Mucosa of descending colon (tissue), 3 donors: ENCODE data around the gene MYH9. TPM values are rescaled to one million over a fixed set of nuclear protein-coding genes. Genes with fewer than 3 reads are reported as not detected.
"Not testable (repeated sequence)": the region's sequence is repeated elsewhere in the genome, so short reads cannot be mapped to it uniquely, and the experiment has no call there.

Source experiments
- ATAC-seq: fragments of 200-7000 bp; cut with Tn5 transposase; one replicate; pipeline ENCODE4 v1.9.1; 2020; ENCODE audit warnings: mild to moderate bottlenecking, moderate library complexity
- DNase-seq, 3 donors: peaks; one replicate each; pipeline ENCODE4 v3.0.0-alpha.2; 2020
- H3K36me3 ChIP-seq: fragments of 200-600 bp; one replicate; pipeline ENCODE4 v1.8.0; 2021; ENCODE audit warnings: low read depth, mild to moderate bottlenecking
- H3K4me1 ChIP-seq: fragments of 200-600 bp; one replicate; pipeline ENCODE4 v1.8.0; 2021; ENCODE audit warnings: low read depth, mild to moderate bottlenecking
- H3K4me3 ChIP-seq: fragments of 200-600 bp; one replicate; pipeline ENCODE4 v1.8.0; 2021; ENCODE audit warnings: mild to moderate bottlenecking
- H3K9me3 ChIP-seq: fragments of 200-600 bp; one replicate; pipeline ENCODE4 v1.8.0; 2021; ENCODE audit warnings: mild to moderate bottlenecking
- intact Hi-C, 2 donors: fragments of 100-400 bp; cut with DNase I in 1 of 2; cut with micrococcal nuclease in 1 of 2; formaldehyde crosslinking; loops; one replicate each; pipeline versions ENCODE4 v1.11.0 to v1.11.1; 2022; cut with DNase I, micrococcal nuclease
- total RNA-seq, 3 donors: library from RNA; stranded (reverse); fragmentation: NEBNext Ultra II Directional in 2 of 3; extraction: Animal tissue kit (Norgen Biotek cat#: 25700) in 2 of 3; gene quantifications; one replicate each; pipeline versions ENCODE4 v1.2.1 to v1.2.4, GENCODE V29; 2021 to 2023
- TF ChIP-seq, protein P1 (sequence below): fragments of 200-600 bp; IDR thresholded peaks from one replicate; pipeline ENCODE4 v1.8.0; 2022; ENCODE audit warnings: antibody characterized with exemption, mild to moderate bottlenecking
- donor health status: DM: no; HTN: no; CAD: no; lungs with moderate emphysema.
- donor health status: DM: no; HTN: no; CAD: no.
- donor health status: DM: no; HTN: yes; CAD: no.

Gene MYH9
- total RNA-seq, 3 donors from 2014 or later: 501 to 831 (median 599) TPM

DNA sequence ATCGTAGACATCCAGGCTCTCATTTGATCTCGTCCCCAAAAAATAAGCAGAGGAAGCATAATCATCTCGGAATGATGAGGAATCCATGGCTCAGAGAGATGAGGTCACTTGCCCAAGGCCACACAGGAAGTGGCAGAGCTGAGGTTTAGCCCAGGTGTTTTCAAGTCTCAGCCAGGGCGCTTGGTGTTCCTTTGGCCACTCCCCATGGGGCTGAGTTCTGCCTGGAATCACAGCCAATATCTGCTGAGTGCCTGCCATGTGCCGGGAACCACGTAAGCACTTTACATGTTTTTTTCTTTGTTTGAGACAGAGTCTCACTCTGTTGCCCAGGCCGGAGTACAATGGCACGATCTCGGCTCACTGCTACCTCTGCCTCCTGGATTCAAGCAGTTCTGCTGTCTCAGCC is 29.5 kb upstream of the MYH9 start:
- peak; percentile 80 to 82 (median 80) for DNase-seq
- intact Hi-C loops: no loop called here
- TF ChIP-seq, protein P1, sequence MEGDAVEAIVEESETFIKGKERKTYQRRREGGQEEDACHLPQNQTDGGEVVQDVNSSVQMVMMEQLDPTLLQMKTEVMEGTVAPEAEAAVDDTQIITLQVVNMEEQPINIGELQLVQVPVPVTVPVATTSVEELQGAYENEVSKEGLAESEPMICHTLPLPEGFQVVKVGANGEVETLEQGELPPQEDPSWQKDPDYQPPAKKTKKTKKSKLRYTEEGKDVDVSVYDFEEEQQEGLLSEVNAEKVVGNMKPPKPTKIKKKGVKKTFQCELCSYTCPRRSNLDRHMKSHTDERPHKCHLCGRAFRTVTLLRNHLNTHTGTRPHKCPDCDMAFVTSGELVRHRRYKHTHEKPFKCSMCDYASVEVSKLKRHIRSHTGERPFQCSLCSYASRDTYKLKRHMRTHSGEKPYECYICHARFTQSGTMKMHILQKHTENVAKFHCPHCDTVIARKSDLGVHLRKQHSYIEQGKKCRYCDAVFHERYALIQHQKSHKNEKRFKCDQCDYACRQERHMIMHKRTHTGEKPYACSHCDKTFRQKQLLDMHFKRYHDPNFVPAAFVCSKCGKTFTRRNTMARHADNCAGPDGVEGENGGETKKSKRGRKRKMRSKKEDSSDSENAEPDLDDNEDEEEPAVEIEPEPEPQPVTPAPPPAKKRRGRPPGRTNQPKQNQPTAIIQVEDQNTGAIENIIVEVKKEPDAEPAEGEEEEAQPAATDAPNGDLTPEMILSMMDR: no peak
- Histone ChIP-seq H3K36me3 (no peaks in the 10 kb centered on the region), H3K4me1 (peaks cover 34% of the 10 kb centered on the region), H3K9me3 (no peaks in the 10 kb centered on the region), H3K4me3 (no peak overlapping the region)
- ATAC-seq: peak; percentile 92

- ATAC-seq (no peak), DNase-seq (no peak)
- intact Hi-C loops: no loop called here
- Histone ChIP-seq H3K36me3 (no peaks in the 10 kb centered on the region), H3K4me3 (no peak overlapping the region), H3K9me3 (no peaks in the 10 kb centered on the region), H3K4me1 (peaks cover 43% of the 10 kb centered on the region)
- TF ChIP-seq, protein P1: no peak
Measured at GRCh38 chr22:36415415-36416168, 27.8 kb upstream of the MYH9 start.

- no peak overlapping the region for H3K4me3 ChIP-seq
- intact Hi-C loops: no loop called here
- no peaks in the 10 kb centered on the region for H3K9me3 ChIP-seq
- H3K36me3 ChIP-seq: no peaks in the 10 kb centered on the region
- ATAC-seq (no peak), DNase-seq (no peak)
- peaks cover 25% of the 10 kb centered on the region for H3K4me1 ChIP-seq
- TF ChIP-seq, protein P1: no peak
Measured at GRCh38 chr22:36413022-36413775, 25.4 kb upstream of the MYH9 start.

DNA sequence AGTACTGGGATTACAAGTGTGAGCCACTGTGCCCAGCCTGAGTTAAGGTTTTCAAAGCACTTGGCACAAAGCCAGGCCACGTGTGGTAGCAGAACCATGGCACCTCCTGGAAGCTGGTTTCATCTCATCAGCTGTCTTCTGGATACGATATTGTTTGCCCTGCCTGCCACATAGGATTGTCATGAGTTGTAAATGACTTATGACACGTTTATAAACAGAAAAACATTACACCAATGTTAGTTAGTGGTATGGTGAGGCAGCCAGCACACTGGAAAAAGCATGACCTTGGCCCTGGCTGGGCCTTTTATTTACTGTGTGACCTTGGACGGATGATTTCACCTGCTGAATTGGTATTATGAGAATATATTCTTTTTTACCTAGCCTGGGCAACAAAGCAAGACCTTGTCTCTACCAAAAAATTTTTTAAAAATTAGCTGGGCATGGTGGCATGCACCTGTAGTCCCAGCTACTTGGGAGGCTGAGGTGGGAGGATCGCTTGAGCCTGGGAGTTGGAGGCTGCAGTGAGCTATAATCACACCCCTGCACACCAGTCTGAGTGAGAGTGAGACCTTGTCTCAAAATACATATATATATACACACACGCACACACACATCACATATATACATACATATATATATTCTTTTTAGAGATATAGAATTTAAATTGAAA is 24.0 kb upstream of the MYH9 start:
- DNase-seq: peak in 1 of 3 donors; percentile 86
- Histone ChIP-seq H3K9me3 (no peaks in the 10 kb centered on the region), H3K4me3 (no peak overlapping the region), H3K4me1 (peaks cover 13% of the 10 kb centered on the region), H3K36me3 (no peaks in the 10 kb centered on the region)
- TF ChIP-seq, protein P1: no peak
- intact Hi-C loops: no loop called here
- ATAC-seq: peak; percentile 24

GRCh38 chr22:36409911-36410756 is 22.4 kb upstream of the MYH9 start:
- TF ChIP-seq, protein P1: no peak
- Histone ChIP-seq H3K4me1 (peaks cover 20% of the 10 kb centered on the region), H3K4me3 (no peak overlapping the region), H3K36me3 (no peaks in the 10 kb centered on the region), H3K9me3 (no peaks in the 10 kb centered on the region)
- DNase-seq (peak; percentile 94 to 98 (median 97)), ATAC-seq (peak; percentile 96)
- intact Hi-C loops: no loop called here

- ATAC-seq: peak; percentile 19
- H3K9me3 ChIP-seq, intact Hi-C loops, H3K36me3 ChIP-seq, H3K4me3 ChIP-seq: not testable (repeated sequence)
- peaks cover 20% of the 10 kb centered on the region for H3K4me1 ChIP-seq
- DNase-seq: peak in 1 of 3 donors; percentile 67
Measured at GRCh38 chr22:36409554-36409910, 21.8 kb upstream of the MYH9 start.
